Fibroblast of lung (primary cell): Measurements from ENCODE around the gene EFCAB14. TPM values are rescaled to one million over a fixed set of nuclear protein-coding genes. Genes with fewer than 3 reads are reported as not detected.

Source experiments
- DNase-seq, 2 donors: peaks; one replicate each; pipeline versions ENCODE4 v3.0.0 to v3.0.0-alpha.2; 2010; ENCODE audit warnings: low read depth in 2 of 2
- H2AFZ ChIP-seq: 2 replicates; pipeline ENCODE4 v1.5.1; 2012; ENCODE audit warnings: low read length, control low read depth, inconsistent platforms
- H3K27ac ChIP-seq: 2 replicates; pipeline ENCODE4 v1.5.1; 2011; ENCODE audit warnings: low read length, control low read depth; ENCODE audit not compliant: insufficient read depth
- H3K27me3 ChIP-seq: 2 replicates; pipeline ENCODE4 v1.5.1; 2011; ENCODE audit warnings: mild to moderate bottlenecking, low read length; ENCODE audit not compliant: control insufficient read depth, insufficient read depth
- H3K36me3 ChIP-seq: 2 replicates; pipeline ENCODE4 v1.5.1; 2011; ENCODE audit warnings: low read length; ENCODE audit not compliant: control insufficient read depth, insufficient read depth
- H3K4me1 ChIP-seq: 2 replicates; pipeline ENCODE4 v1.5.1; 2011; ENCODE audit warnings: low read length; ENCODE audit not compliant: control insufficient read depth, insufficient read depth; ENCODE audit errors: extremely low read depth
- H3K4me2 ChIP-seq: 2 replicates; pipeline ENCODE4 v1.5.1; 2011; ENCODE audit warnings: low read length, control low read depth; ENCODE audit not compliant: insufficient read depth; ENCODE audit errors: extremely low read depth
- H3K4me3 ChIP-seq, 4 experiments: fragments of 200-600 bp in 1 of 4; sonication (generic) in 1 of 4; replicated peaks in 1 of 4; 2 replicates each; pipeline ENCODE4 v1.5.1; 2011 to 2016; ENCODE audit warnings: low read length in 4 of 4, low read depth in 3 of 4, mild to moderate bottlenecking in 3 of 4, control low read depth in 2 of 4, inconsistent platforms in 1 of 4, mixed read lengths in 1 of 4; ENCODE audit not compliant: insufficient read depth in 1 of 4; ENCODE audit errors: control extremely low read depth in 1 of 4
- H3K79me2 ChIP-seq: 2 replicates; pipeline ENCODE4 v1.5.1; 2012; ENCODE audit warnings: mild to moderate bottlenecking, low read length, inconsistent platforms; ENCODE audit not compliant: control insufficient read depth, insufficient read depth
- H3K9ac ChIP-seq: 2 replicates; pipeline ENCODE4 v1.5.1; 2011; ENCODE audit warnings: mild to moderate bottlenecking, low read length, control low read depth; ENCODE audit not compliant: insufficient read depth
- H3K9me3 ChIP-seq: 2 replicates; pipeline ENCODE4 v1.5.1; 2012; ENCODE audit warnings: low read depth, low read length; ENCODE audit not compliant: control insufficient read depth, insufficient read depth
- H4K20me1 ChIP-seq: 2 replicates; pipeline ENCODE4 v1.5.1; 2011; ENCODE audit warnings: low read length; ENCODE audit not compliant: control insufficient read depth, insufficient read depth; ENCODE audit errors: extremely low read depth
- EZH2 ChIP-seq: IDR thresholded peaks from 2 replicates; pipeline ENCODE4 v1.5.1; 2012; ENCODE audit warnings: low read length, control low read depth, mild to moderate bottlenecking; ENCODE audit errors: missing control alignments
- polyA plus RNA-seq, 2 donors: library from polyadenylated mRNA; depleted of rRNA in 1 of 2; stranded (reverse) in 1 of 2; unstranded in 1 of 2; fragments of >200 nt; gene quantifications; 2 replicates each; pipeline ENCODE4 v1.2.1, GENCODE V29; 2011 to 2012; ENCODE audit warnings: missing spikeins in 1 of 2
- total RNA-seq: library from RNA; depleted of rRNA; stranded (reverse); fragments of >200 nt; gene quantifications from 2 replicates; pipeline ENCODE4 v1.2.1, GENCODE V29; 2014
- TF ChIP-seq, protein P1 (sequence below), 2 donors: IDR thresholded peaks in 1 of 2; conservative IDR thresholded peaks in 1 of 2; 1 replicate in 1 of 2; 2 replicates in 1 of 2; pipeline ENCODE4 v1.5.1; 2011 to 2012; ENCODE audit warnings: low read length in 2 of 2, control low read depth in 1 of 2, inconsistent platforms in 1 of 2, low read depth in 1 of 2, mild to moderate bottlenecking in 1 of 2

EFCAB14 gene
- total and polyA plus RNA-seq, 2 donors (not counting 1 experiment from before 2014, with no cell fraction given) = 35.3 to 65.0 TPM

DNA sequence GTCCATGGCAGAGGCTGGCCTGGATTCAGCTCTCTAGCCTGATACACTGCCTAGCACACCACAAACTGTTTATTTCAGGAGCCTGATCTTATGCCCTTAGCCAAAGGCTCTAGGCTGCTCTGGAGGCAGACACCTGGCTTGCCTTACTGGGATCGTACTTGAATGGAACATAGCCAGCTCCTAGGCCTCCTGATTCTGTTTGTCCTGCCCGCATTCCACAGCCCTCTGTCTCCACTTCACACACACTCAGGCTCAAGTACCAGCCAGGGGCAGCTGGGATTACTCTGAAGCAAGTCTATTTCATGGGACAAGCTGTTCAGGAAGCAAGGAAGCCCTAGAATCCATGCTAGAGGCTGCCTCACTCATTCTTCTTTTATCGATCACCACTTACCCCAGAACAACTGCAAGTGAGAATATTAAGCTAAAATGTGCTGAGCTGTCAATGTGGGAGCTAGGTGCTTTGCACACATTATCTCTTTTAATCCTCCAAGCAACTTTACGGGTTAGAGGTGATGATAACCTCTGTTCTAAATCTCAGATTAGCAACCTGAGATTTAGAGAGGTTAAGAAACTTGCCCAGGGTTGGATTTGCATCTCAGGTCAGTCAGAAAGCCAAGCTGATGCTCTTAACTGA is 48.9 kb upstream of the EFCAB14 start:
- Histone ChIP-seq H3K9ac (no peak overlapping the region), H3K9me3 (no peaks in the 10 kb centered on the region), H4K20me1 (no peaks in the 10 kb centered on the region), H3K27me3 (no peaks in the 10 kb centered on the region), H2AFZ (no peak overlapping the region), H3K36me3 (no peaks in the 10 kb centered on the region), H3K4me1 (no peaks in the 10 kb centered on the region), H3K79me2 (no peaks in the 10 kb centered on the region), H3K27ac (no peak overlapping the region), H3K4me3 (no peak overlapping the region), H3K4me2 (no peak overlapping the region)
- no peak for TF ChIP-seq EZH2
- TF ChIP-seq, protein P1, sequence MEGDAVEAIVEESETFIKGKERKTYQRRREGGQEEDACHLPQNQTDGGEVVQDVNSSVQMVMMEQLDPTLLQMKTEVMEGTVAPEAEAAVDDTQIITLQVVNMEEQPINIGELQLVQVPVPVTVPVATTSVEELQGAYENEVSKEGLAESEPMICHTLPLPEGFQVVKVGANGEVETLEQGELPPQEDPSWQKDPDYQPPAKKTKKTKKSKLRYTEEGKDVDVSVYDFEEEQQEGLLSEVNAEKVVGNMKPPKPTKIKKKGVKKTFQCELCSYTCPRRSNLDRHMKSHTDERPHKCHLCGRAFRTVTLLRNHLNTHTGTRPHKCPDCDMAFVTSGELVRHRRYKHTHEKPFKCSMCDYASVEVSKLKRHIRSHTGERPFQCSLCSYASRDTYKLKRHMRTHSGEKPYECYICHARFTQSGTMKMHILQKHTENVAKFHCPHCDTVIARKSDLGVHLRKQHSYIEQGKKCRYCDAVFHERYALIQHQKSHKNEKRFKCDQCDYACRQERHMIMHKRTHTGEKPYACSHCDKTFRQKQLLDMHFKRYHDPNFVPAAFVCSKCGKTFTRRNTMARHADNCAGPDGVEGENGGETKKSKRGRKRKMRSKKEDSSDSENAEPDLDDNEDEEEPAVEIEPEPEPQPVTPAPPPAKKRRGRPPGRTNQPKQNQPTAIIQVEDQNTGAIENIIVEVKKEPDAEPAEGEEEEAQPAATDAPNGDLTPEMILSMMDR (conservative IDR thresholded peaks at IDR 0.05 in 1 of 2, IDR thresholded peaks at IDR 0.05 in 1 of 2; ENCODE audit: low read depth in 1 of 2, low read length in 2 of 2) = no peak
- no peak for DNase-seq

DNA sequence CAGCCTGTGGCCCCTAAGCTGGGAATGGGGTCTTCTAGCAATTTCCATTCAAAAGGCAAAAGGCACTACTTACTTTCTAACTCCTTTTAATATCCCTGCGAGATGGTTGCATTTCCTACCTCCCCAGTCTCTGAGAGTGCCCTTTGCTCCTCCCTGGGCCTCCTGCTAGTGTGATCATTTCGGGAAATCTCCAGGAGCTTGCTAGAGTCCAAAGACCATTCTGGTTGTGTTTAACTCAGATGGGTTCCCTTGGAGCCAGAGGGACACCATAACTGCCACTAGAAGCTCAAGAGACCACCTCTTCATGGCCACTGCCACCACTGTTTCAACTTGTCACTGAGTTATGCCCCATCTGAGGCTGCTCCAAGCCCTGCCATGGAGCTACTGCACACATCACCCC is 45.5 kb upstream of the EFCAB14 start:
- Histone ChIP-seq H3K9me3 (no peaks in the 10 kb centered on the region), H3K9ac (no peak overlapping the region)
- no peak for TF ChIP-seq EZH2
- TF ChIP-seq, protein P1 (conservative IDR thresholded peaks at IDR 0.05 in 1 of 2, IDR thresholded peaks at IDR 0.05 in 1 of 2; ENCODE audit: low read depth in 1 of 2, low read length in 2 of 2) = no peak

DNA sequence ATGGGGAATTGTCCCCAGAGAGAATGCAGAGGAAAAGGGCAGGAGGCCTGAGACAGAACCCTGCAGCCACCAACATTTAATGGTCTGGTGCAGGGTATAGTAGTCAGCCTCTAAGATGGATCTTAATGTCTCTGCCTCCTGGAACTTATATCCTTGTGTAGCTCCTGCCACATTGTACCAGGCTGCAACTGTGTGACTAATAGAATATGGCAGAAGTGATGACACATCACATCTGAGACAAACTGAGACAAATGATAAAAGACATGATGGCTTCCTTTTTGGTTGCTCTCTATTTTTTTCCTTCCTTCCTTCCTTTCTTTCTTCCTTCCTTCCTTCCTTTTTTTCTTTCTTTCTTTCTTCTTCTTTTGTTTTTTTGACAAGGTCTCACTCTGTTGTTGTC is 42.8 kb upstream of the EFCAB14 start:
- Histone ChIP-seq H3K36me3 (no peaks in the 10 kb centered on the region), H3K9me3 (no peaks in the 10 kb centered on the region), H3K79me2 (no peaks in the 10 kb centered on the region), H3K4me1 (no peaks in the 10 kb centered on the region), H3K27ac (no peak overlapping the region), H3K4me2 (no peak overlapping the region), H3K27me3 (no peaks in the 10 kb centered on the region), H3K9ac (no peak overlapping the region), H2AFZ (no peak overlapping the region), H4K20me1 (no peaks in the 10 kb centered on the region), H3K4me3 (no peak overlapping the region)
- no peak for TF ChIP-seq EZH2
- TF ChIP-seq, protein P1 (conservative IDR thresholded peaks at IDR 0.05 in 1 of 2, IDR thresholded peaks at IDR 0.05 in 1 of 2; ENCODE audit: low read depth in 1 of 2, low read length in 2 of 2) = no peak
- DNase-seq = no peak

More for the DNA sequence above, 45.5 kb upstream of the EFCAB14 start:
- no peak overlapping the region for H2AFZ ChIP-seq
- H3K27ac ChIP-seq = no peak overlapping the region
- H3K36me3 ChIP-seq = no peaks in the 10 kb centered on the region
- no peak for DNase-seq
- H3K4me1 ChIP-seq = no peaks in the 10 kb centered on the region
- H3K79me2 ChIP-seq = no peaks in the 10 kb centered on the region
- H3K4me3 ChIP-seq = no peak overlapping the region
- H4K20me1 ChIP-seq = no peaks in the 10 kb centered on the region
- H3K4me2 ChIP-seq = no peak overlapping the region
- H3K27me3 ChIP-seq = no peaks in the 10 kb centered on the region
